Astrocyte of the spinal cord (primary cell): Measurements from ENCODE around the gene CALHM2.
"Not testable (repeated sequence)": the region's sequence is repeated elsewhere in the genome, so short reads cannot be mapped to it uniquely, and the experiment has no call there.

ENCODE experiments used
- DNase-seq: peaks from one replicate; pipeline ENCODE4 v3.0.0; 2011; ENCODE audit warnings: low read depth, low spot score
- H3K4me3 ChIP-seq: 2 replicates; pipeline ENCODE4 v1.5.1; 2011; ENCODE audit warnings: low read depth, mild to moderate bottlenecking, low read length, moderate library complexity
- CTCF ChIP-seq: IDR thresholded peaks from 2 replicates; pipeline ENCODE4 v1.5.1; 2012; ENCODE audit warnings: low read depth, mild to moderate bottlenecking, low read length, inconsistent platforms
- in situ Hi-C: cut with HindIII; loops from 2 replicates; pipeline ENCODE4 v1.10.0; 2017; ENCODE audit warnings: low sequenced_read_pairs

Gene CALHM2

GRCh38 chr10:103487410-103487708 is 35.2 kb upstream of the CALHM2 start:
- no peak for TF ChIP-seq CTCF
- no peak for DNase-seq
- no peak overlapping the region for H3K4me3 ChIP-seq
- in situ Hi-C loops, result no loop called here

- in situ Hi-C loops, DNase-seq, H3K4me3 ChIP-seq: not testable (repeated sequence)
Observed at GRCh38 chr10:103486635-103487409, 34.7 kb upstream of the CALHM2 start.

GRCh38 chr10:103481974-103482531 is 29.9 kb upstream of the CALHM2 start:
- H3K4me3 ChIP-seq, result no peak overlapping the region
- in situ Hi-C loops, result no loop called here
- TF ChIP-seq CTCF, result peak; percentile 68
- peak; percentile 50 for DNase-seq

GRCh38 chr10:103480521-103480920 is 28.4 kb upstream of the CALHM2 start:
- no peak for DNase-seq

GRCh38 chr10:103479135-103479534 is 27.0 kb upstream of the CALHM2 start, which contains the start of gene CALHM3:
CALHM3 (minus strand) TSS chr10:103479240; CDS start chr10:103479032, 208 bp downstream.
- DNase-seq, result no peak
- H3K4me3 ChIP-seq, result no peak within 1 kb of the TSS
- in situ Hi-C loops, result no loop called here
- TF ChIP-seq CTCF, result no peak

More at GRCh38 chr10:103480521-103480920, 28.4 kb upstream of the CALHM2 start:
- no peak for TF ChIP-seq CTCF
- in situ Hi-C loops, result no loop called here
- no peak overlapping the region for H3K4me3 ChIP-seq

GRCh38 chr10:103478671-103479070 is 26.5 kb upstream of the CALHM2 start:
- H3K4me3 ChIP-seq, result no peak overlapping the region
- TF ChIP-seq CTCF, result no peak
- DNase-seq, result no peak
- in situ Hi-C loops, result no loop called here

- no peak for DNase-seq
- in situ Hi-C loops, result no loop called here
- peak; percentile 9 for TF ChIP-seq CTCF
- no peak overlapping the region for H3K4me3 ChIP-seq
Observed at GRCh38 chr10:103476046-103476768, 24.0 kb upstream of the CALHM2 start.
